ENCODE results near the gene MAGEB16. TPM values are rescaled to one million over a fixed set of nuclear protein-coding genes. Genes with fewer than 3 reads are reported as not detected.

MAGEB16 gene
- total RNA-seq, 1 donor from 2014 or later = not detected

DNA sequence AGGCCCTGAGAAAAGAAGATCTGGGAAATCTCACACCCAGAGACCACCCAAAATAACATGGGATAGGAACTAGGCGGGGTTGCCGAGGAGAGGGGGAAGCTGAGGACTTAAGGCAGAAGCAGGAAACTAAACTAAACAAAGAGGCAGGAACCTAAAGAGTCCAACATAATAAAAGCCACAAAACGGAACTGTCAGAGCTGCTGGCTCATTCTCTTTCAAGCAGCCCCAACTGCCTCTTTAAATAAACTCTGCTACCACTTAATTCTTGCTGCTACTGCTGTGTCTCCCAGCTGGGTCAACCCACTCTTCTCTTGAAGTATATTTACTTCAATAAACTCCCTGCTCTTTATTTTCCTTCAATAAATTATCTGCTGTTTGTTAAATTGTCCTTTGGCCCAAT is 44.5 kb downstream of the MAGEB16 start:
- DNase-seq (ENCODE audit: low read depth, low spot score) = no peak
- no peaks in the 10 kb centered on the region for H3K27me3 Mint-ChIP-seq (ENCODE audit: low read depth)
- H3K27ac Mint-ChIP-seq (ENCODE audit: unreplicated experiment) = no peak overlapping the region
- no peaks in the 10 kb centered on the region for H3K36me3 Mint-ChIP-seq (ENCODE audit: low read depth)
- TF ChIP-seq, protein P1, sequence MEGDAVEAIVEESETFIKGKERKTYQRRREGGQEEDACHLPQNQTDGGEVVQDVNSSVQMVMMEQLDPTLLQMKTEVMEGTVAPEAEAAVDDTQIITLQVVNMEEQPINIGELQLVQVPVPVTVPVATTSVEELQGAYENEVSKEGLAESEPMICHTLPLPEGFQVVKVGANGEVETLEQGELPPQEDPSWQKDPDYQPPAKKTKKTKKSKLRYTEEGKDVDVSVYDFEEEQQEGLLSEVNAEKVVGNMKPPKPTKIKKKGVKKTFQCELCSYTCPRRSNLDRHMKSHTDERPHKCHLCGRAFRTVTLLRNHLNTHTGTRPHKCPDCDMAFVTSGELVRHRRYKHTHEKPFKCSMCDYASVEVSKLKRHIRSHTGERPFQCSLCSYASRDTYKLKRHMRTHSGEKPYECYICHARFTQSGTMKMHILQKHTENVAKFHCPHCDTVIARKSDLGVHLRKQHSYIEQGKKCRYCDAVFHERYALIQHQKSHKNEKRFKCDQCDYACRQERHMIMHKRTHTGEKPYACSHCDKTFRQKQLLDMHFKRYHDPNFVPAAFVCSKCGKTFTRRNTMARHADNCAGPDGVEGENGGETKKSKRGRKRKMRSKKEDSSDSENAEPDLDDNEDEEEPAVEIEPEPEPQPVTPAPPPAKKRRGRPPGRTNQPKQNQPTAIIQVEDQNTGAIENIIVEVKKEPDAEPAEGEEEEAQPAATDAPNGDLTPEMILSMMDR (conservative IDR thresholded peaks at IDR 0.05) = no peak
- peaks cover 7% of the 10 kb centered on the region for H3K4me1 Mint-ChIP-seq
- H3K9me3 Mint-ChIP-seq = peaks cover 11% of the 10 kb centered on the region
- no peak overlapping the region for H3K4me3 Mint-ChIP-seq

DNA sequence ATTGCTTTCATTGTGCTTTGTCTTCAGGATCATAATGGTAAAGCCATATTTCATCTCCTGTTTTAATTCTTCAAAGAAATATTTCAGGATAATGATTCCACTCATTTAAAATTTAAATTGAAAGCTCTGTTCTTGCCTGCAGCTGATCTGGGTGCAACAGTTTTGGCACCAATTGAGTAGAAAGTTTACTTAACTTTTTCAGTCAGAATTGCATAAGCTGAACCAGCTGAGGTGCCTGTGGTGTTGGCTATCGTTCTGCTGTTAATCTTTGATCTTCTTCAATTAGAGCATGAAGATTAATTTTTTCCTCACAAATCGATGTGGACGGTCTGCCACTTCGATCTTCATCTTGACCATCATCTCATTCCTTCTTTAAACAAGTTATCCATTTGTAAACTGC is 49.6 kb downstream of the MAGEB16 start:
- no peak overlapping the region for H3K4me3 Mint-ChIP-seq
- peaks cover 3% of the 10 kb centered on the region for H3K4me1 Mint-ChIP-seq

More for the DNA sequence above, 49.6 kb downstream of the MAGEB16 start:
- peaks cover 9% of the 10 kb centered on the region for H3K9me3 Mint-ChIP-seq
- no peak overlapping the region for H3K27ac Mint-ChIP-seq (ENCODE audit: unreplicated experiment)
- no peak for DNase-seq (ENCODE audit: low read depth, low spot score)
- no peaks in the 10 kb centered on the region for H3K36me3 Mint-ChIP-seq (ENCODE audit: low read depth)
- no peaks in the 10 kb centered on the region for H3K27me3 Mint-ChIP-seq (ENCODE audit: low read depth)
- TF ChIP-seq, protein P1 (conservative IDR thresholded peaks at IDR 0.05) = no peak

Other genes with a start within 250 kb of the MAGEB16 start
- 0.75 and 0.93 TPM in 2 replicates for gene CFAP47, start 121.4 kb downstream of the MAGEB16 start, total RNA-seq

Measured in neural crest cell (in vitro differentiated cells).